ENCODE results near the gene TNFRSF6B. TPM values are rescaled to one million over a fixed set of nuclear protein-coding genes. Genes with fewer than 3 reads are reported as not detected.
A peak's percentile ranks its signal among the peaks of the same experiment; 100 is the strongest.

The TNFRSF6B gene
- total RNA-seq, 1 donor, result 0.54 TPM

DNA sequence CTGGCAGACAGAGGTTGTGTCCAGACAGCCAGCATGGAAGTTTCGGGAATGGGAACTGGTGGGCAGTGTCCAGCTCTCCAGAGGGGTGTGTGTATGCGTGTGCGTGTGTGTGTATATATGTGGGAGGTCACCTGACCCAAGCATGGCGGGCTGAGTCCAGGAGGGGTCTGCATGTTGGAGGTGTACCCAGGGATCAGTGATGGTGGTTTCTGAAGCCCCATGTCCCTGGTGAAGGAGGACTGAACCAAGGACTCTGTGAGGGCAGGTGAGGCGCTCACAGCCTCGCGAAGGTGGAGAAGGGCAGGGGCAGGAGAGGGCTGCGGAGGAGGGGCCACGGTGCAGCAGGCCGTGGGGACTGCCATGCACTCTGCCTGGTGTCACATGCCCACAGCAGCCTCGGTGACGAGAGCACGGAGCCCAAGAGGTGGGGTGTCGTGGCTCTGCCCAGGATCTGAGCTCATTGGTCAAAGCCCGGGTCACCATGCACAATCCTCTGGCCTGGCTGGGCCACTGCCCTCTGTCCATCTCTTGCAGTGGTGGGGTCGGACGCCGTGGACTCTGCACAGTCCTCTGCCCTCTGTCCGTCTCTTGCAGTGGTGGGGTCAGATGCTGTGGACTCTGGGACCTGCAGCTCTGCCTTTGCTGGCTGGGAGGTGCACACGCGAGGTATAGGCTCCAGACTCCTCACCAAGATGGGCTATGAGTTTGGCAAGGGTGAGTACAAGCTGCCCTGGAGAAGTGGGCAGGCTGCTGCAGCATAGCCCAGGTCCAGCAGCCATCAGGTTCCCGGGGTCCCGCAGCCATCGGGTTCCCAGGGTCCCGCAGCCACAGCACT lies 37.9 kb downstream of the TNFRSF6B start:
- no peak for DNase-seq (ENCODE audit: low read depth in 2 of 3, low spot score in 2 of 3)

DNA sequence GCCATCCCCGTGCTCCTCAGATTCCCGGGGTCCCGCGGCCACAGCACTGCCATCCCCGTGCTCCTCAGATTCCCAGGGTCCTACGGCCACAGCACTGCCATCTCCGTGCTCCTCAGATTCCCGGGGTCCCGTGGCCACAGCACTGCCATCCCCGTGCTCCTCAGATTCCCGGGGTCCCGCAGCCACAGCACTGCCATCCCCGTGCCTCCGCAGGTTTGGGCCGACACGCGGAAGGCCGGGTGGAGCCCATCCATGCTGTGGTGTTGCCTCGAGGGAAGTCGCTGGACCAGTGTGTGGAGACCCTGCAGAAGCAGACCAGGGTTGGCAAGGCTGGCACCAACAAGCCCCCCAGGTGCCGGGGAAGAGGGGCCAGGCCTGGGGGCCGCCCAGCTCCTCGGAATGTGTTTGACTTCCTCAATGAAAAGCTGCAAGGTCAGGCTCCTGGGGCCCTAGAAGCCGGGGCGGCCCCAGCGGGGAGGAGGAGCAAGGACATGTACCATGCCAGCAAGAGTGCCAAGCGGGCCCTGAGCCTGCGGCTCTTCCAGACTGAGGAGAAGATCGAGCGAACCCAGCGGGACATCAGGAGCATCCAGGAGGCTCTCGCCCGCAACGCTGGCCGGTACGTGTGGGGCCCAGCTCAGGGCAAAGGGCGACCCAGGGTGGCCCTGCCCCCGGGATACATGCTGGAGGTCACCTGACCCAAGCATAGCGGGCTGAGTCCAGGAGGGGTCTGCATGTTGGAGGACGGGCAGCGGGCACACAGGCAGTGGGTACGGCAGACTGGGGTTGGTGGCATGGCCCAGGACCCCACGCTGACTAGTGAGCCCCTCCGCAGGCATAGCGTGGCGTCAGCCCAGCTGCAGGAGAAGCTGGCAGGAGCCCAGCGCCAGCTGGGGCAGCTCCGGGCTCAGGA lies 38.8 kb downstream of the TNFRSF6B start:
- no peak for DNase-seq (ENCODE audit: low read depth in 2 of 3, low spot score in 2 of 3)

DNA sequence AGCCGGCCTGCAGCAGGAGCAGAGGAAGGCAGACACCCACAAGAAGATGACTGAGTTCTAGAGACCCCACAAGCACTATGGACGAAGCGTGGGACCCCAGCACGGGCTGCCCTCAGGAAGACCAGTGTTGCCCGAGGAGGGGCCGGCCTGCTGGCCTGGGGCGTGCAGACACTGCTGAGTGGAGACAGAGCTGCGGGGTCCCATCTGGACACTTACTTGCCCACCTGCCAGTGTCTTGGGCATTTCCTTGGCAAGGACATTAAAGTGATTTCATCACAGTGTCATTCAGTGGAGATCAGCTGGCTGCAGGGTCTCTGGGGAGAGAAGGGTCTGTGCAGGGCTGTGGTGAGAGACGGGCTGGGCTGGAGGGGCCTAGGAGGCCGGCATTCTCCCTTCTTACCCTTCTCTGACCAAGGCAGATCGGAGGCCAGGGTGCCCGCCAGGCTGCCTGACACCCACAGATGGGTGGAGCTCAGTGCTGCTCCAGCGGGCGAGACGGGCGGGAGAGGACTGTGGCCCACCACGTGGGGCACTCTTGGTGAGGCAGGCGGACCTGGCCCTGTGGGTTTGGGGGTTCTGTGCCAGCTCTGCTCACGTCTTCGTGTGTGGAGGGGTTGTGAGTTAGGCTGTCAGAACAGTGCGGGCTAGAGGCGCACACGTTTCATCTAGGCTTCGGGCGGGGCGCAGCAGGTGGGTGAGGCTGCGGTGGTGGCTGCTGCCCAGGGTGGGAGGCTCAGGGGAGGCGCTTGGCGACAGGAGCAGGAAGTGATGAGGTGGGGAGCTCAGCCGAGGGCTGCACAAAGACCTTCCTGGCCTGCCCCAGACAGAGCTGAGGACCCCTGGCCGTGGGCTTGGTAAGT lies 39.6 kb downstream of the TNFRSF6B start, which contains the start of gene LIME1:
Gene LIME1 (plus strand): TSS at position 806 of the 860 bp plus-strand sequence. CDS start 886 bp downstream, outside the sequence.
- DNase-seq (ENCODE audit: low read depth in 2 of 3, low spot score in 2 of 3), result peak in 2 of 3 donors; percentile 43 to 62

DNA sequence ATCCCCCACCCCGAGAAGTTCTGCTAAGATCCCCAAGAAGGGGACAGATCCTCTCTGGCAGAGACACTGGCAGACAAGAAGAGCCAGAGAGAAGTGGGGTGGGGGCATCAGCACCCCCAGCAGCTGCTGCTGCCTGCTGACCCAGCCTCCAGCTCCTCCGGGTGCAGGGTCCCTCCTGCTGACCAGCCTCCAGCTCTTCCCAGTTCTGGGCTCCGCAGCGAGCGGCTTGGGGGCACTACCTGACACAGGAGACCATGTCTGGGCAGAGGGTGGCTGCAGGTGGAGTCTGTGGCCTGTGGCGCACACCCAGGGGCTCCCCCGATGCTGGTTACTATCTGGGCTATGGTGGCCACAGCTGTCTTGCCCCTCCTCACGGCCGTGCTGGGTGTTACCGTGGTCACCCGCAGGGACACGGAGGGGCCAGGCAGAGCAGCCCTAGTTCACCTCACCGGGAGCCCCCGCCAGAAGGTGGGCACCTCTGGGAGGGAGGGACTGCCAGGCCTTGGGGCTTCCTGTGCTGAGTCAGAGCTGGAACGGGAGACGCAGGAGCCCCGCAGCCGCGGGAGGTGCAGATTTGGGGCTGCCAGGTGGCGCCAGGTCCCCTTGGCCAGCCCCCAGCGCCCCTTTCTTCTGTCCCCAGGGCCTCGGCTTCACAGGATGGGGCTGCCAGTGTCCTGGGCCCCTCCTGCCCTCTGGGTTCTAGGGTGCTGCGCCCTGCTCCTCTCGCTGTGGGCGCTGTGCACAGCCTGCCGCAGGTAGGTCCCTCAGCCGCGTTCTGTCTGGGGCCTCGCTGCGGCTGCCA lies 40.6 kb downstream of the TNFRSF6B start:
- peak; percentile 32 to 51 (median 37) for DNase-seq (ENCODE audit: low read depth in 2 of 3, low spot score in 2 of 3)

- DNase-seq (ENCODE audit: low read depth in 2 of 3, low spot score in 2 of 3), result no peak
Observed at GRCh38 chr20:63737695-63737944, 41.2 kb downstream of the TNFRSF6B start.

DNA sequence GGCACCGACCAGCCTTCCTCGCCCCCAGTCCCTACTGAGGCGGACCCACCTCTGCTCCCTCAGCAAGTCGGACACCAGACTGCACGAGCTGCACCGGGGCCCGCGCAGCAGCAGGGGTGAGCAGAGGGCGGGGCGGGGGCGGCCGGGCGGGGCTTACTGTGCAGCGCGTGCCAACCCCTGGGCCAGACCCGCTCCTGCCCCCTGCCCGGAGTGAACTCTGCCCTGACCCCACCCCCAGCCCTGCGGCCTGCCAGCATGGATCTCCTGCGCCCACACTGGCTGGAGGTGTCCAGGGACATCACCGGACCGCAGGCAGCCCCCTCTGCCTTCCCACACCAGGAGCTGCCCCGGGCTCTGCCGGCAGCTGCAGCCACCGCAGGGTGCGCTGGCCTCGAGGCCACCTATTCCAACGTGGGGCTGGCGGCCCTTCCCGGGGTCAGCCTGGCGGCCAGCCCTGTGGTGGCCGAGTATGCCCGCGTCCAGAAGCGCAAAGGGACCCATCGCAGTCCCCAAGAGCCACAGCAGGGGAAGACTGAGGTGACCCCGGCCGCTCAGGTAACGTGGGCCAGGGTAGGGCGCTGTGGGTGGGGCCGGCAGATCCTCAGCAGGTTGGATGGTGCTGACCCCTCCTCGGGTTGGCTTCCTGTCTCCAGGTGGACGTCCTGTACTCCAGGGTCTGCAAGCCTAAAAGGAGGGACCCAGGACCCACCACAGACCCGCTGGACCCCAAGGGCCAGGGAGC lies 41.7 kb downstream of the TNFRSF6B start:
- no peak for DNase-seq (ENCODE audit: low read depth in 2 of 3, low spot score in 2 of 3)

GRCh38 chr20:63738687-63739129 lies 42.3 kb downstream of the TNFRSF6B start:
- DNase-seq (ENCODE audit: low read depth in 2 of 3, low spot score in 2 of 3), result peak in 1 of 3 donors; percentile 37

GRCh38 chr20:63739130-63740069 lies 42.9 kb downstream of the TNFRSF6B start, which contains the start of gene SLC2A4RG:
Gene SLC2A4RG (plus strand): TSS chr20:63739776. CDS start chr20:63739913, 137 bp downstream.
- DNase-seq (ENCODE audit: low read depth in 2 of 3, low spot score in 2 of 3), result peak; percentile 47 to 69 (median 50)

DNA sequence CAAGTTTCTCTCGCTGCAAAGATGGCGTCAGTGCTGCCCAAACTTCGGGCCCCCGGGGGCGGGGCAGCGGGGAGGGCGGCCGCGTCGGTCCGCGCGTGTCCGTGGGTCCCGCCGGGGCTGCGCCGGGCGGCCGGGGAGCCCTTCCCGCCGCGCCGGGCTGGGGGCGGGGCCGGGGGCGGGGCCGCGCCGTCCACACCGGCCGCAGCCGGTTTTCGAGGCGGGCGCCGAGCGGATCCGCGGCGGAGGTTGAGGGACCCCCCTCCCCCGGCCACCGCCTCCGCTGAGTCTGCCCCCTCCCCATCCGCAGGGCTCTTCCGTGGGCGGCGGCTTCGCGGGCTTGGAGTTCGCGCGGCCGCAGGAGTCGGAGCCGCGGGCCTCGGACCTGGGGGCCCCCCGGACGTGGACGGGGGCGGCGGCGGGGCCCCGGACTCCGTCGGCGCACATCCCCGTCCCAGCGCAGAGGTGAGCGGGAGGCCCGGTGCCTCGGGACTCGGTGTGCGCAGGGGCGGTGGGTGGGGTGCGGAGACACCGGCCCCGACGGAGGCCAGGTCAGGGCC lies 43.7 kb downstream of the TNFRSF6B start:
- DNase-seq (ENCODE audit: low read depth in 2 of 3, low spot score in 2 of 3), result peak; percentile 19 to 36 (median 31)

GRCh38 chr20:63740627-63741353 lies 44.3 kb downstream of the TNFRSF6B start:
- DNase-seq (ENCODE audit: low read depth in 2 of 3, low spot score in 2 of 3), result peak; percentile 36 to 72 (median 53)

- DNase-seq (ENCODE audit: low read depth in 2 of 3, low spot score in 2 of 3), result no peak
Observed at GRCh38 chr20:63741354-63741675, 44.9 kb downstream of the TNFRSF6B start.

DNA sequence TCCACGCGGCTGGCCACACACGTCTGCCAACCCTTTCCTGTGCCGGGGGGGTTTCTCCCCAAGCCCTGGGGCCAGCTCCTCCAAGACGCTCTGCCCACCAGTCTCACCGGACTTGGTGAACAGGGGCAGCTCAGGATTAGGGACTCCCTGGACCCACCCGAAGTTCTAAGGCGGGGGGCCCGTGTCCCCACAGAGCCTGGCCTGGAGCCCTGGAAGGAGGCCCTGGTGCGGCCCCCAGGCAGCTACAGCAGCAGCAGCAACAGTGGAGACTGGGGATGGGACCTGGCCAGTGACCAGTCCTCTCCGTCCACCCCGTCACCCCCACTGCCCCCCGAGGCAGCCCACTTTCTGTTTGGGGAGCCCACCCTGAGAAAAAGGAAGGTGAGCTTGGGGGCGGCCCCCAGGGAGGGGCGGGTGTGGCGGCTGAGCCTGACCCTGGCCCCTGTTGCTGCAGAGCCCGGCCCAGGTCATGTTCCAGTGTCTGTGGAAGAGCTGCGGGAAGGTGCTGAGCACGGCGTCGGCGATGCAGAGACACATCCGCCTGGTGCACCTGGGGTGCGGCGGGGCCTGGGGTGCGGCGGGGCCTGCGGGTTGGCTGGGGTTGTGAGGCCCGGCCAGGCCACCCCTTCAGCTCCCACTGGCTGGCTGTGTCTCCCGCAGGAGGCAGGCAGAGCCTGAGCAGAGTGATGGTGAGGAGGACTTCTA lies 45.4 kb downstream of the TNFRSF6B start:
- no peak for DNase-seq (ENCODE audit: low read depth in 2 of 3, low spot score in 2 of 3)

DNA sequence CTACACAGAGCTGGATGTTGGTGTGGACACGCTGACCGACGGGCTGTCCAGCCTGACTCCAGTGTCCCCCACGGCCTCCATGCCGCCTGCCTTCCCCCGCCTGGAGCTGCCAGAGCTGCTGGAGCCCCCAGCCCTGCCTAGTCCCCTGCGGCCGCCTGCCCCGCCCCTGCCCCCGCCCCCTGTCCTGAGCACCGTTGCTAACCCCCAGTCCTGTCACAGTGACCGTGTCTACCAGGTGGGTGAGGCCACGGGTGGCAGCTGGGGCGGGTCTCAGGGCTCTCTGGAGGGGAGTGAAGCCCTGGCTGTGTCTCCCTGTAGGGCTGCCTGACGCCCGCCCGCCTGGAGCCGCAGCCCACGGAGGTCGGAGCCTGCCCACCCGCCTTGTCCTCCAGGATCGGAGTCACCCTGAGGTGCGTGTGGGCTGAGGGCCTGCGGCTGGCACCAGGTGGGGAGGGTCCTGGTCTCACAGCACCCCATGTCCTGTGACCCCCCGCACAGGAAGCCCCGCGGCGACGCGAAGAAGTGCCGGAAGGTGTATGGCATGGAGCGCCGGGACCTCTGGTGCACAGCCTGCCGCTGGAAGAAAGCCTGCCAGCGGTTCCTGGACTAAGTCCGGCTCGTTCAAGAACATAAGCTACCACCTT lies 46.1 kb downstream of the TNFRSF6B start:
- DNase-seq (ENCODE audit: low read depth in 2 of 3, low spot score in 2 of 3), result no peak

- DNase-seq (ENCODE audit: low read depth in 2 of 3, low spot score in 2 of 3), result no peak
Observed at GRCh38 chr20:63743210-63743970, 46.9 kb downstream of the TNFRSF6B start.

DNA sequence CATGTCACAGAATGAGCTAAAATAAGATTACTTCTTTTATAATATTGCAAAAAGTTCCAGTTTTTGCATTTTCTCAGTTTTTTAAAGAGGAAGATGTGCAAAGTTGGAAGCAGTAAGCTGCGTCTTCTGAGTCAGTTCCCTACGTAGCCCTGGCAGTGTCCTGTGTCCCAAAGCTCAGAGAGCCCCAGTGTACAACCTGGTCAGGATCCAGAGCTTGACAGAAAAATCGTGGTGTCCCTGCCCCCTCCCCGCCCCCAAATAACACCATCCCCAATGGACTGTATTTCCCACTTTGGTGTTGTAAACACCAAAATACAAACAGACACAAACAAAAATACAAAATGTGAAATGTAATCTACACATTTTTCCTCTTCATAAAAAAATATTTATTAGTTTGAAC lies 47.7 kb downstream of the TNFRSF6B start:
- no peak for DNase-seq (ENCODE audit: low read depth in 2 of 3, low spot score in 2 of 3)
